A673 (cell line): Measurements from ENCODE around the gene COMMD2.

Source experiments
- CTCF ChIP-seq: fragments of 300-800, 200-600 bp; sonication (generic); conservative IDR thresholded peaks from 2 replicates; pipeline ENCODE4 v1.5.1; 2017; ENCODE audit warnings: low read depth, mild to moderate bottlenecking, antibody characterized with exemption, low read length, moderate library complexity, mixed read lengths
- EZH2 ChIP-seq: fragments of 200-600 bp; sonication (generic); IDR thresholded peaks from 2 replicates; pipeline ENCODE4 v1.6.1; 2017; ENCODE audit warnings: borderline replicate concordance, low read depth, mild to moderate bottlenecking, mixed read lengths, antibody characterized with exemption, low read length; ENCODE audit not compliant: poor library complexity, severe bottlenecking

- peak; percentile 85 for TF ChIP-seq CTCF
- TF ChIP-seq EZH2, result no peak
These were observed 34.8 kb downstream of the COMMD2 start for GRCh38 chr3:149717391-149718056.
